Stimulated activated CD4-positive, alpha-beta T cell treated with anti-CD3 and anti-CD28 coated beads, Interleukin-1b, Interleukin-23, amount 100 ng/mL, for 4 hours (primary cell): ENCODE results near the gene NME4.
"Not testable (repeated sequence)": the region's sequence is repeated elsewhere in the genome, so short reads cannot be mapped to it uniquely, and the experiment has no call there.

Experiments
- DNase-seq, 2 donors: peaks; one replicate each; pipeline ENCODE4 v3.0.0-alpha.2; 2020; ENCODE audit warnings: low read depth in 2 of 2

Gene NME4

DNA sequence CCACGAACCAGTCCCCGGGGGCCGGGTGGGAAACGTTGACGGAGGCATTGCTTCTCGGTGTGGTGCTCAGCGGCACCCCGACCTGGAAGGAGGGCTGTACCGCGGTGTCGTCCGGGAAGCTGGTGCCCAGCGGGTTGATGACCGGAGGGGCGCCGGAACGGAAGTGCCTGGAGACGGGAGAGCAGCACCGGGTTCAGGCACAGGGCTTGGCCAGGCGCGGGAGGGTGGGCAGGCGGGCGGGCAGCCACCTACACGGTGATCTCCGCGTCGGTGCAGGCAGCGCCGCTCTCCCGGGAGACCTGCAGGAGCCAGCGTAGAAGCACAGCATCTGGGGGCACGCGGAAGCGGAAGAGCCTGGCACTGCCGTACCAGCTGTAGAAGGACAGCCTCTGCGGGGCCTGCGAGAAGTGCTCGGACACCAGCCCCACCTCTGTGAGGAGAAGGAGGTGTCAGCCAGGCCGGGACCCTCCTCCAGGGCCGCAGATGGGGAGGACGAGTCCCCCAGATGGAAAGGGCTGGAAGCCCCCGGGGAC lies 19.5 kb upstream of the NME4 start:
- no peak for DNase-seq

DNA sequence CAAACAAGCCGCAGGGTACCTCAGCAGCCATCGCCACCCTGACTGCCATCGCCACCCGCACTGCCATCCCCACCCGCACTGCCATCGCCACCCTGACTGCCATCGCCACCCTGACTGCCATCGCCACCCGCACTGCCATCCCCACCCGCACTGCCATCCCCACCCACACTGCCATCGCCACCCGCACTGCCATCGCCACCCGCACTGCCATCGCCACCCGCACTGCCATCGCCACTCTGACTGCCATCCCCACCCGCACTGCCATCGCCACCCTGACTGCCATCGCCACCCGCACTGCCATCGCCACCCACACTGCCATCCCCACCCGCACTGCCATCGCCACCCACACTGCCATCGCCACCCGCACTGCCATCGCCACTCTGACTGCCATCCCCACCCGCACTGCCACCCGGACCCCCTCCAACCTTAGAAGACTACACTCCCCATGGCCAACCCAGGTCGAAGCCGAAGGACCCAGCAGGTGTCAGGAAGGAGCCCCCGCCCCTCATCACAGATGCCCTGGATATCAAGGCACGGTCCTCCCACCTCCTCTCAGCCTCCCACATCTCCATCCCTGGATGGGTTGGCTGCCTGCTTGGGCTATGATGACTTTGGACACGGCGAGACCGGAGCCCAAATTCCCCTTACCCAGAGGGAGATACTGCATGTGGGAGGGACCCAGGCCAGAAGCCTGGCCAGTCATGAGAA lies 18.7 kb upstream of the NME4 start:
- not testable (repeated sequence) for DNase-seq

DNA sequence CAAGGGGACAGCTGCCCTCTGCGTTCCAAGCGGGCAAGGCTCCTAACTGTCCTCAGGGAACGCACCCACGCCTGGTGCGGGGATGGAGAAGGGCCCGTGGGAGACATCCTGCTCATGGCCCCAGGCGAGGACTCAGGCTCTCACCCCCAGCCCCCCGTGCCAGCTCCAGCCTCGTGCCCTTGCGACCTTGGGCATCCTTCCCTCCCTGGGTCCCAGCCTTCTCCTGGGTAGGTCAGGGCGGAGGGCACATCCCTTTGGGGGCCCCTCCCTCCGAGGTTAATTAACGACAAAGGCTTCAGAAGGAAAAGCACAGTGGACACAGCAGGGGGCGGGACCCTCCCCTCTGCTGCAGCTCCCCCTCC lies 18.2 kb upstream of the NME4 start:
- DNase-seq = no peak

DNA sequence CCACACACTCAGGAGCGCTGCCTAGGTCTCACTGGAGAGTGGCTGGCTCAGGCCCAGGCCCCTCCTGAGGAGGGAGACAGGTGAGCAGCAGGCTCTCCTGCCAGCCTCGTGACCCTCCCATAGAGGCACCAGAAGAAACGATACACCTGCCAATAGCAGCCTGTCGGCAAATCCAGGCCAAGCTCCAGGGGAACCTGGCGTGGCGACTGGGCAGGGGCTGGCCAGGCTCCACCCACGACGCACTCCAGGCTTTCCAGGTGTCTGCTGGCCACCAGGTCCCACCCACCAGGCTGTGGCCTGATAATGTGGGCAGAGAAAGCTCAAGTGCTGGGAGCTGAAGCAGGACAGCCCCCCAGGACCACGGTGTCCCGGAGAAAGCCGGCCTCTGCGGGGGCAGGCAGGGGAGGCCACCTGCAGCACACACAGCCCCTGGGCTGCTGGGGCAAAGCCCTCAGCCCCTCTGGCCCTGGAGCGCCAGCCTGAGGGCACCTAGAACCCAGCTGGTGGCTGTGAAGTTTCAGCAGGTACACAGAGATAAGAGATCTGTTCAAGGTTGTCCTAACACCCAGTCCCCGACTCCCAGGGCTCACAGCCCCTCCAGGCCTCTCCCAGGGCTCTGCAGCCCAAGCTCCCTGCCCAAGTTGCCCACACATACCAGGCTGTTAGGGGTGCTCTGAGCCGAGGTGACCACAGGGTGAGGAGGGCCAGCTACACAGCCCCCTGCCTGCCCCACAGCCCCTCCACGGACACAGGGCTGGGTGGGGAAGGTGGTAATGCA lies 17.6 kb upstream of the NME4 start:
- no peak for DNase-seq

DNA sequence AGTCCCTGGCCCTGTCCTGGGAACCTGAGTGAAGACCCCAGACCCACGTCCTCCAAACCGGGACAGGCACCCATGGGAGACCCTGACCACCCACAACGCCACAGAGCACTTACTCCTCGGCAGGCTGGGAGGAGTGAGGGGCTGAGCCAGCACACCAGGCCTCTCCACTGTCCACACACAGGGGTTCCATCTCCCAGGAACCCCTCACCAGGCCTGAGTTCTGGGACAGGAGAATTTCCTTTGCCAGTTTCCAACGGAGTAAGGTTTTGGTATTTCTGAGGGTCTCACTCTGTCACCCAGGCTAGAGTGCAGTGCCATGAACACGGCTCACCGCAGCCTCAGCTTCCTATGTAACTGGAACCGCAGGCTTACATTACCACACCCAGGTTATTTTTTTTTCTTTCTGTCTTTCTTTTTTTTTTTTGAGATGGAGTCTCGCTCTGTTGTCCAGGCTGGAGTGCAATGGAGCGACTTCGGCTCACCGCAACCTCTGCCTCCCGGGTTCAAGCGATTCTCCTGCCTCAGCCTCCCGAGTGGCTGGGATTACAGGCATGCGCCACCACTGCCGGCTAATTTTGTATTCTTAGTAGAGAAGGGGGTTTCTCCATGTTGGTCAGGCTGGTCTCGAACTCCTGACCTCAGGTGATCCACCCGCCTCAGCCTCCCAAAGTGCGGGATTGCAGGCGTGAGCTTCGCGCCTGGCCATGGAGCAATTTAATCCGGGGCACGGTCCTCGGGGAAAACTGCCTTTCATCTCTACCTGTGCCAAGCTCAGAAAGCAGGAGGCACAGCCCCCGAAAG lies 16.8 kb upstream of the NME4 start:
- no peak for DNase-seq

DNA sequence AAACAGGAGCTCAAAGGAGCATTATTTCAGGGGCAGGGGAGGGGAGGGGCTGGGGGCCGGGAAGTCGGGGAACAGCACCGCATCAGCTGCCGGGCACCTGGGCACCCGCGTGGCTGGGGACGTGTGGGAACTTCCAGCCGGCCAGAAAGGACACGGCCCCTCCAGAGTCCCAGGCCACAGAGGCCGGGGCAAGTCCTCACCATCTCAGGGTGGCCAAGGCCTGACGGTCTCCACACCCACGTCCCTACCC lies 16.3 kb upstream of the NME4 start:
- no peak for DNase-seq

GRCh38 chr16:381012-381788 lies 15.8 kb upstream of the NME4 start:
- no peak for DNase-seq

DNA sequence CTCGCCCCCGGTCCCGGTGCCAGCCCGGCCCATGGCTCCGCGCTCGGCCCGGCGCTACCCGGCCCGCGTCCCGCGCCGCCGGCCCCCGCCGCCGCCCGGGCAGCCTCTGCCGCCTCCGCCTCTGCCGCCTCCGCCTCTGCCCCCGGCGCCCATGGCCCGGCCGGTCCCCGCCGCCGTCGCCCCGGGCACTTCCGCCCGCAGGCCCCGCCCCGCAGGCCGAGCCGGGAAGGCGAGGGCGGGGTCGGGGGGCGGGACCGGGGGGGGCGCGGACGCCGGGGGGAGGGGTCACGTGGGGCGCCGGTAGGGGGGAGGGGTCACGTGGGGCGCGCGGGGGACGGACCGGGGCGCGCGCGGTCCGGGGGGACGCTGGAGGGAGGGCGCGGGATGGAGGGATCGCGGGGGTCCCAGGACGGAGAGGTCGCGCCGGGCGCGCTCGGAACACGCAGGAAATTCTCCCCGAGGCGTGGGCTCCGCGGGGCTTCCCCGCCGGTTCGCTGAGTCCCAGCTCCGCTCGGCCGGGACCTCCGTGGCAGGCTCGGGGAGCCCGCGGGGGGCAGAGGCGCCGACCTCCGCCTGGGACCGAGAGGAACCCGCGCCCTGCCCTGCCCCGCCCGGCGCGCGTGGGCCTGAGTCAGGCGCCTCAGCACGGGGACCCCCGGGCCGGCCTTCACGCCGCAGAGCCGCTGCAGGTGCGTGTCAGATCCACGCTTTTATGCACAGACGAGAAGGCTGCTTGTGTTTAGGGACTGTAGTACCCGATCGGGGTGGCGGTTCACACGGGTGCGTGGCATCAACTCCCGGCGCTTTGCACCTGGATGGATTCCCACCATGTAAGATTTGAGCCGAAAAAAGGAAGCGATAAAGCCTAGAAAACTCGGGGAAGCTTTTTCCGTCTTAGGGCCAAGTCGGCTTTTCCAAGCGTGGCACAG lies 14.9 kb upstream of the NME4 start, which contains the start of gene PGAP6:
TSS of gene PGAP6 (minus strand) at position 190 of the 929 bp plus-strand sequence. CDS start at position 33, 157 bp downstream.
- DNase-seq = peak; percentile 55 to 71

GRCh38 chr16:383326-384051 lies 13.5 kb upstream of the NME4 start:
- no peak for DNase-seq

DNA sequence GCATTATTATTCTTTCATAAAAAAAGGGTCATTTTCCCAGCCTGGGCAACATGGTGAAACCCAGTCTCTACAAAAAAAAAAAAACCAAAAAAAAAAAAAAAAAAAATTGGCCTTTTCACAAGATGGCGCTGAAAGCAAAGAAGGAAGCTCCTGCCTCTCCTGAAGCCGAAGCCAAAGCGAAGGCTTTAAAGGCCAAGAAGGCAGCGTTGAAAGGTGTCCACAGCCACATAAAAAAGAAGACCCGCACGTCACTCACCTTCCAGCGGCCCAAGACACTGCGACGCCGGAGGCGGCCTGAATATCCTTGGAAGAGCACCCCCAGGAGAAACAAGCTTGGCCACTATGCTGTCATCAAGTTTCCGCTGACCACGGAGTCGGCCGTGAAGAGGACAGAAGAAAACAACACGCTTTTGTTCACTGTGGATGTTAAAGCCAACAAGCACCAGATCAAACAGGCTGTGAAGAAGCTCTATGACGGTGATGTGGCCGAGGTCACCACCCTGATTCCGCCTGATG lies 10.3 kb upstream of the NME4 start:
- no peak for DNase-seq

DNA sequence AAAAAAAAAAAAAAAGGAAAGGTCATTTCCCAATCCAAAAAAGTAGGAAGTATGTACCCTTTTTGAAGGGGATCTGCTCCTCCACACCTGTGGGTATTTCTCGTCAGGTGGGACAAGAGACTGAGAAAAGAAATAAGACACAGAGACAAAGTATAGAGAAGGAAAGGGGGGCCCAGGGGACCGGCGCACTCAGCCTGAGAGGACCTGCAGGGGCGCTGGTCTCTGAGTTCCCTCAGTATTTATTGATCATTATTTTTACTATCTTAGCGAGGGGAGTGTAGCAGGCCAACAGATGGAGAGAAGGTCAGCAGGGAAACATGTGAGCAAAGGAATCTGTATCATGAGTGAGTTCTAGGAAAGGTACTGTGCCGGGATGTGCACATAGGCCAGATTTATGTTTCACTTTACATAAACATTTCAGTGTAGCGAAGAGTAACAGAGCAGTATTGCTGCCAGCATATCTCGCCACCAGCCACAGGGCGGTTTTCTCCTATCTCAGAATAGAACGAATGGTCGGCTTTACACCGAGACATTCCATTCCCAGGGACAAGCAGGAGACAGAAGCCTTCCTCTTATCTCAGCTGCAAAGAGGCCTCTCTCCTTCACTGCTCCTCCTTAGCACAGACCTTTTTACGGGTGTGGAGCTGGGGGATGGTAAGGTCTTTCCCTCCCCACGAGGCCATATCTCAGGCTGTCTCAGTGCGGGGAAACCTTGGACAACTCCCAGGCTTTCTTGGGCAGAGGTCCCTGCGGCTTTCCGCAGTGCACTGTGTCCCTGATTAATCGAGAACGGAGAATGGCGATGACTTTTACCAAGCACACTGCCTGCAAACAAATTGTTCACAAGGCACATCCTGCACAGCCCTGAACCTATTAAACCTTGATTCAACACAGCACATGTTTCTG lies 9.0 kb upstream of the NME4 start:
- not testable (repeated sequence) for DNase-seq

DNA sequence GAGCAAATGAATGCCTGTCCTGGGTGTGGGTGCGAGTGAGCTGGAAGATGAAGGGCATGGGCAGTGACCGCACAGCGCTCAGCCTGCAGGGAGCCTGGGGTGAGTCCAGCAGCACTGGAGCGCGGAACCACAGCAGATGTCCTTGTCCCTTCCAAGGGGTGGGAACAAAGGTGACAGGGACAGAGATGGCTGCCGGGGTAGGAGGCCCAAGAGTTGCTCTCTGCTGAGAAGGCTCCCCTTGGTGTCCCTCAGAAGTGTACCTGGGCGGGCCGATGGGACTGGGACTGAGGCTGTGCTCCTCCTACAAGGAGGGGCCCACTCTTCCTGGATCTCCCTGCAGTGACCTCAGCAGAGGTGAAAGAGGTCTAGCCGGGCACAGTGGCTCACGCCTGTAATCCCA lies 7.6 kb upstream of the NME4 start:
- DNase-seq = no peak

DNA sequence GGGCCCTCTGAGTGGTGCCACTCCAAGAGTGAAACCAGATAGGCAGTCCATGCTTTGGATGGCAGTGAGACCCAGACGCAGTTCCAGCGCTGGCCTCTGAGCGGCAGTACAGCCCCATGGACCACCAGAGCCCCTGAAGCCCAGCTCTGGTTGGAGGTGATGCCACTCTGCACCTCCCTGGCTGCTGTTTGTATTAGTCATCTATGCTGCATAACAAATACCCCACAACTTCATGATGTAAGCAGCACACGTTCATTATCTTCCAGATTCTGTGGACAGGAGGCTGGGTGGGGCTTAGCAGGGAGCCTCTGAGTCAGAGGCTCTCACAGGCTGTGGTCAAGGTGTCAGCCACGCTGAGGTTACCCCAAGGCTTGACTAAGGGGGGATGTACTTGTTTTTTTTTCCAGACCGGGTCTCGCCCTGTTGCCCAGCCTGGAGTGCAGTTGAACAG lies 5.1 kb upstream of the NME4 start:
- DNase-seq = peak; percentile 60 to 65

DNA sequence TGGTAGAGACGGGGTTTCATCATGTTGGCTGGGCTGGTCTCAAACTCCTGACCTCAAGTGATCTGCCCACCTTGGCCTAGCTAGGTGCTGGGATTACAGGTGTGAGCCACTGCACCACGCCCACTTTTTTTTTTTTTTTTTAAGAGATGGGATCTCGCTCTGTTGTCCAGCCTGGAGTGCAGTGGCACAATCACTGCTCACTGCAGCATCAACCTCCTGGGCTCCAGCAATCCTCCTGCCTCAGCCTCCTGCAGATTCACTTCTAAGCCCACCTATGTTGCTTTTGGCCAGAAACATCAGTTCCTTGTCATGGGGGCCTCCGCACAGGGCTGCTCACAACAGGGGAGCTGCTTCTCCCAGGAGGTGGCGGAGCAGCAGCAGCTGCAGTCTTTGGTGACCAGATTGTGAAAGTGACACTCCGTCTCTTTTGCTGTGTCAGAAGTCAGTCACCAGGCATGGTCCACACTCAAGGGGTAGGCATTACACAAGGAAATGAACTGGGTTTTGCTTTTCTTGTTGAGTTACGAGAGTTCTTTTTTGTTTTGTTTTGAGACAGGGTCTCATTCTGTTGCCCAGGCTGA lies 4.5 kb upstream of the NME4 start:
- DNase-seq = no peak

GRCh38 chr16:396199-396598 lies 800 bp upstream of the NME4 start:
- DNase-seq = no peak

- DNase-seq = no peak
Observed at GRCh38 chr16:396605-397004, 394 bp upstream of the NME4 start.

DNA sequence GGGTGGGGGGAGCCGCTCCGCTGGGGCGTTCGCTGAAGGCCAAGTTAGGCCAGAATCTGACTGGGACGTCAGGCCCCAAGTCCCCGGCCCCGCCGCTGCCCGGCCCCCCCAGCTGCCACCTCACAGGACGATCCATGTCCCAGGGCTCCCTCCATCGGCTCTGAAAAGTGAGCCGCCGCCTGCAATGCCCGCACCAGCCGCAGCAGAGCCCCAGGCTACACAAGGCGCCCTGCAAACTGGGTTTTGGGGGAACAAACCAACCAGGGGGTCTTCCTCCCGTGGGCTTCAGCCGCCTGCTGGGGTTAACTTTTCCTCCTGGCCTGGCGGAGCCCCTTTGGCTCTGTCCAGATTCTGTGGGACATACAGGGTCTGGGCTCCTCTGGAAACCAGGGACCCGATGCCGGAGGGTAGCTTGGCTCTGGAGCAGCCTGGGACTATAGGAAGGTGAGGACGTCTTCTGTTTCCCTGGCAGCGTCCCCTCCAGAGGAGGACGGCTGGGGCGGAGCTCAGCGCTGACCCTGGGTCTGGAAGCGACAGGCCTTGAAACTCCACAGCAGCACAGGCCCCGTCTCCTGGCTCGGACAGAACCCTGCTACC lies 835 bp downstream of the NME4 start:
- no peak for DNase-seq
